ENCODE data around the gene FSCN2.
"Not testable (repeated sequence)": the region's sequence is repeated elsewhere in the genome, so short reads cannot be mapped to it uniquely, and the experiment has no call there.

FSCN2 gene

GRCh38 chr17:81577278-81578000 is 49.3 kb downstream of the FSCN2 start:
- DNase-seq (ENCODE audit: low spot score): no peak

GRCh38 chr17:81578038-81578441 is 49.9 kb downstream of the FSCN2 start:
- no peak for DNase-seq (ENCODE audit: low spot score)

GRCh38 chr17:81578561-81579225 is 50.5 kb downstream of the FSCN2 start:
- DNase-seq (ENCODE audit: low spot score): no peak

- DNase-seq (ENCODE audit: low spot score): no peak
These were observed 51.1 kb downstream of the FSCN2 start for GRCh38 chr17:81579298-81579697.

GRCh38 chr17:81579821-81580321 is 51.7 kb downstream of the FSCN2 start:
- DNase-seq (ENCODE audit: low spot score): peak; percentile 61

GRCh38 chr17:81580481-81580880 is 52.3 kb downstream of the FSCN2 start:
- DNase-seq (ENCODE audit: low spot score): no peak

- DNase-seq (ENCODE audit: low spot score): no peak
These were observed 53.6 kb downstream of the FSCN2 start for GRCh38 chr17:81581758-81582157.

- DNase-seq (ENCODE audit: low spot score): no peak
These were observed 54.2 kb downstream of the FSCN2 start for GRCh38 chr17:81582341-81582740.

GRCh38 chr17:81582749-81583148 is 54.6 kb downstream of the FSCN2 start:
- DNase-seq (ENCODE audit: low spot score): no peak

- DNase-seq (ENCODE audit: low spot score): no peak
These were observed 55.6 kb downstream of the FSCN2 start for GRCh38 chr17:81583589-81584342.

- DNase-seq (ENCODE audit: low spot score): not testable (repeated sequence)
These were observed 56.6 kb downstream of the FSCN2 start for GRCh38 chr17:81584771-81585170.

- DNase-seq (ENCODE audit: low spot score): no peak
These were observed 57.9 kb downstream of the FSCN2 start for GRCh38 chr17:81586096-81586495.

Measured in AG20443 (cell line).